Measurements from ENCODE around the gene KLHDC3. TPM values are rescaled to one million over a fixed set of nuclear protein-coding genes. Genes with fewer than 3 reads are reported as not detected.
"Not testable (repeated sequence)": the region's sequence is repeated elsewhere in the genome, so short reads cannot be mapped to it uniquely, and the experiment has no call there.

Gene KLHDC3
- total RNA-seq, 1 experiment from 2014 or later: 35.6 TPM

DNA sequence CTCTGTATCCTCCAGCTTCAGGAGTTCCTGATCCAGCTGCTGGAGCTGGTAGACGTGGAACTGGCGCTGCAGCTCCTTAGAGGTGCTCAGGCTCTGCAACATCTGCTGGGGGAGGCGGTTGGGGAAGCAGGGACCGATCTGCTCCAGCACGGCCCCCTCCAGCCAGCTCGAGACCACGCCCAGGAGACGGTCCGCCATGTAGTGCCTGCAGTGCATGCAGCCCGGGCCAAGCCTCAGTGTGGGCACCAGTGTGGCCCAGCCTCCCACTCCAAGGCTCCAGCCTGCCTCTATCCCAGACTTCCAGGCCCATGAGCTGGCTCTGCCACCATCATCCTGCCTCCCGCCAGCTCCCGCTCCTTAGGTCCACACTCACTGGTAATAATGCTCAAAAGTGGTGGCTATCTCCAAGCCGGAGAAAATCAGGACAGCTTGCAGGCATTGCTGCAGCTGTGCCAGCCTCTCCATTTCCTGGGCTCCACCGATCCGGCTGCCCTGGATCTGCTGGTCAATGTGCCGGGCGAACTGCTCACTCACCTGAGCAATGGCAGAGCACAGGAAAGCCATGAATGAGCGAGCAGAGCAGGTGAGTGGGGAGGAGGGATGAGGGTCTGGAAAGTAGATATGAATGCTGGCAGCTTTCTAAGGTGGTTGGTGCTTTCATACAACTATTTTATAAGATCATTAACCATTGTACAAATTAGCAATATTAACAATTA lies 26.7 kb downstream of the KLHDC3 start:
- H3K36me3 Mint-ChIP-seq (ENCODE audit: insufficient read depth, unreplicated experiment): peaks cover 51% of the 10 kb centered on the region
- POLR2A ChIA-PET: interaction anchor here (0.7 to 1.2 kb wide), 4 partner anchors 18 to 132 kb away, joined by 3 read pairs; no protein-coding TSS in a partner anchor
- DNase-seq (ENCODE audit: unreplicated experiment): no peak
- H3K4me3 Mint-ChIP-seq (ENCODE audit: unreplicated experiment): no peak overlapping the region
- no peaks in the 10 kb centered on the region for H3K9me3 Mint-ChIP-seq (ENCODE audit: unreplicated experiment)
- TF ChIP-seq, protein P1, sequence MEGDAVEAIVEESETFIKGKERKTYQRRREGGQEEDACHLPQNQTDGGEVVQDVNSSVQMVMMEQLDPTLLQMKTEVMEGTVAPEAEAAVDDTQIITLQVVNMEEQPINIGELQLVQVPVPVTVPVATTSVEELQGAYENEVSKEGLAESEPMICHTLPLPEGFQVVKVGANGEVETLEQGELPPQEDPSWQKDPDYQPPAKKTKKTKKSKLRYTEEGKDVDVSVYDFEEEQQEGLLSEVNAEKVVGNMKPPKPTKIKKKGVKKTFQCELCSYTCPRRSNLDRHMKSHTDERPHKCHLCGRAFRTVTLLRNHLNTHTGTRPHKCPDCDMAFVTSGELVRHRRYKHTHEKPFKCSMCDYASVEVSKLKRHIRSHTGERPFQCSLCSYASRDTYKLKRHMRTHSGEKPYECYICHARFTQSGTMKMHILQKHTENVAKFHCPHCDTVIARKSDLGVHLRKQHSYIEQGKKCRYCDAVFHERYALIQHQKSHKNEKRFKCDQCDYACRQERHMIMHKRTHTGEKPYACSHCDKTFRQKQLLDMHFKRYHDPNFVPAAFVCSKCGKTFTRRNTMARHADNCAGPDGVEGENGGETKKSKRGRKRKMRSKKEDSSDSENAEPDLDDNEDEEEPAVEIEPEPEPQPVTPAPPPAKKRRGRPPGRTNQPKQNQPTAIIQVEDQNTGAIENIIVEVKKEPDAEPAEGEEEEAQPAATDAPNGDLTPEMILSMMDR (IDR thresholded peaks at IDR 0.05; ENCODE audit: unreplicated experiment): no peak
- intact Hi-C loops (cut with micrococcal nuclease): no loop called here
- H3K4me1 Mint-ChIP-seq (ENCODE audit: insufficient read depth, unreplicated experiment): no peaks in the 10 kb centered on the region
- no TSS peak for BruUV-seq (replicated peaks)
- CTCF ChIA-PET: interaction anchor here (0.7 to 1.2 kb wide), 2 partner anchors 9 to 118 kb away, joined by 3 read pairs; no protein-coding TSS in a partner anchor
- no peak overlapping the region for H3K27ac Mint-ChIP-seq (ENCODE audit: low read depth, unreplicated experiment)
- no peaks in the 10 kb centered on the region for H3K27me3 Mint-ChIP-seq (ENCODE audit: insufficient read depth, unreplicated experiment)

DNA sequence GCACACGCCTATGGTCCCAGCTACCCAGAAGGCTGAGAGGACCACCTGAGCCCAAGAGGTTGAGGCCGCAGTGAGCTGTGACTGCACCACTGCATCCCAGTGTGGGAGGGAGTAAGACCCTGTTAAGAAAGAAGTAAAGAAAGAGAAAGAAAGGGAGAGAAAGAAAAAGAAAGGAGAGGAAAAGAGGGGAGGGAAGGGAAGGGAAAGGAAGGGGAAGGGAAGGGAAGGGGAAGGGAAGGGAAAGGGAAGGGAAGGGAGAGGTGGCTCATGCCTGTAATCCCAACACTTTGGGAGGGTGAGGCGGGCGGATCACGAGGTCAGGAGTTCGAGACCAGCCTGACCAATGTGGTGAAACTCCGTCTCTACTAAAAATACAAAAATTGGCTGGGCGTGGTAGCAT lies 27.4 kb downstream of the KLHDC3 start:
- DNase-seq (ENCODE audit: unreplicated experiment); H3K27ac Mint-ChIP-seq (ENCODE audit: low read depth, unreplicated experiment); BruUV-seq (replicated peaks); H3K4me1 Mint-ChIP-seq (ENCODE audit: insufficient read depth, unreplicated experiment); H3K27me3 Mint-ChIP-seq (ENCODE audit: insufficient read depth, unreplicated experiment); H3K4me3 Mint-ChIP-seq (ENCODE audit: unreplicated experiment); H3K9me3 Mint-ChIP-seq (ENCODE audit: unreplicated experiment); intact Hi-C loops (cut with micrococcal nuclease): not testable (repeated sequence)
- CTCF ChIA-PET: interaction anchor here (1.2 kb wide), 1 partner anchor 8 kb away, joined by 3 read pairs; no protein-coding TSS in a partner anchor
- peaks cover 49% of the 10 kb centered on the region for H3K36me3 Mint-ChIP-seq (ENCODE audit: insufficient read depth, unreplicated experiment)
- POLR2A ChIA-PET: interaction anchor here (2.1 kb wide), 1 partner anchor 12 kb away, joined by 11 read pairs; the partner anchor contains the start of gene CUL7

DNA sequence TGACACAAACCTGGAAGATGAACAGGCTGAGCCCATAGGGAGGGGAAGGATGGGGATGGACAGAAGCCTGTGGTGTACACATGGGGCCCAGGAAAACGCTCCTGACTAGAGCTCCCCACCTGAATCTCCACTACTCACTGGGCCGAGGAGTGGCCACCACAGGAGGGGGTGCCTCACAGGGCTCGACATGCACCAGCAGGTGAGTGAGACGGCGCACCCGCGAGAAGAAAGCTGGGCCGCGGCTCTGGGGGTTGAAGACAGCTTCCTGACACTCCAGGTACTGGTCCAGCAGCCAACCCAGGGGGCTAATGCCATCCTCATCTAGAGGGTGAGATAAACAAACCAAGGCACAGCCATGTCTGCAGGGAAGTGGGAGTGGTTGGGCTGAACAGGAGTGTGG lies 29.3 kb downstream of the KLHDC3 start:
- Mint-ChIP-seq H3K4me1 (ENCODE audit: insufficient read depth, unreplicated experiment) (no peaks in the 10 kb centered on the region), H3K27ac (ENCODE audit: low read depth, unreplicated experiment) (no peak overlapping the region), H3K4me3 (ENCODE audit: unreplicated experiment) (no peak overlapping the region), H3K27me3 (ENCODE audit: insufficient read depth, unreplicated experiment) (no peaks in the 10 kb centered on the region), H3K9me3 (ENCODE audit: unreplicated experiment) (no peaks in the 10 kb centered on the region), H3K36me3 (ENCODE audit: insufficient read depth, unreplicated experiment) (peaks cover 49% of the 10 kb centered on the region)
- no peak for DNase-seq (ENCODE audit: unreplicated experiment)
- BruUV-seq (replicated peaks): no TSS peak
- TF ChIP-seq, protein P1 (IDR thresholded peaks at IDR 0.05; ENCODE audit: unreplicated experiment): no peak
- POLR2A ChIA-PET: interaction anchor here (2.1 kb wide), 1 partner anchor 10 kb away, joined by 11 read pairs; the partner anchor contains the start of gene CUL7
- intact Hi-C loops (cut with micrococcal nuclease): no loop called here
- CTCF ChIA-PET: no interaction called here

DNA sequence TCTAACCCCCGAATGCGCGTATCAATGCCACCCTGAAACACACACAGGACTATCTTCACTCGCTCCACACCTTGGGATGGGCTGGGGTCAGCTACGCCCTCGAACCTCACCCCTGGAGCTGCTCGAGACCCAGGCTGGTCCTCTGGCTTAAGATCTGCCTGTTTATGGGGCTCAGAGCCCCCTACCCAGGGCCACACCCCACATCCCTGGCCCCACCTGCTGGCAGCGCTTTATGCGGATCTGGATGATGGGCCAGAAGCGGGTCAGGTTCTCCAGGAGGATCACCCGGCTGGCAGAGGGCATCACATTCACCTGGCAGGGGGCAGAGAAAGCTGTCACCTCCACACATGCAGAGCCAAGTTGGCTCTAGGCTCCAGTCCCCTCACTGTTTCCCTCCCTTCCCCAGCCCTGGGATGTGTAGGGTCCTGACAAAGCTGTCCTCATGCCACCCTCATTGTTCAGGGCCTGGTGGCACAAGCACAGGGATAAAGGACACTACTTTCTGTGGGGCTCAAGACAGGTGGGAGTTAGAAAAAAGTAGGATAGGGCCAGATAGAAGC lies 31.4 kb downstream of the KLHDC3 start:
- intact Hi-C loops (cut with micrococcal nuclease): no loop called here
- TF ChIP-seq, protein P1 (IDR thresholded peaks at IDR 0.05; ENCODE audit: unreplicated experiment): no peak
- Mint-ChIP-seq H3K27me3 (ENCODE audit: insufficient read depth, unreplicated experiment) (no peaks in the 10 kb centered on the region), H3K9me3 (ENCODE audit: unreplicated experiment) (no peaks in the 10 kb centered on the region), H3K4me1 (ENCODE audit: insufficient read depth, unreplicated experiment) (peaks cover 1% of the 10 kb centered on the region), H3K4me3 (ENCODE audit: unreplicated experiment) (no peak overlapping the region), H3K27ac (ENCODE audit: low read depth, unreplicated experiment) (no peak overlapping the region), H3K36me3 (ENCODE audit: insufficient read depth, unreplicated experiment) (peaks cover 56% of the 10 kb centered on the region)
- CTCF ChIA-PET: interaction anchor here (0.6 to 0.7 kb wide), 2 partner anchors 30 to 57 kb away, joined by 3 to 4 read pairs; no protein-coding TSS in a partner anchor
- DNase-seq (ENCODE audit: unreplicated experiment): no peak
- POLR2A ChIA-PET: interaction anchor here (1.0 to 1.1 kb wide), 3 partner anchors 8 to 137 kb away, joined by 3 to 6 read pairs (median 3); partner anchors contain the start of genes CUL7, CUL9 and MRPL2
- no TSS peak for BruUV-seq (replicated peaks)

Measured in MCF 10A (cell line).